GM12878 (cell line): ENCODE measurements around the gene DENND1A. TPM values are rescaled to one million over a fixed set of nuclear protein-coding genes. Genes with fewer than 3 reads are reported as not detected.

Source experiments
- ATAC-seq: fragments of 200-7000 bp; cut with Tn5 transposase; 3 replicates; pipeline ENCODE4 v1.9.1; 2020; ENCODE audit warnings: mild to moderate bottlenecking, moderate library complexity
- BruUV-seq: library from RNA; stranded (reverse); fragments of 400-500 nt; replicated peaks from 2 replicates; lab custom pipeline; 2021; lab: Mats Ljungman, UMichigan
- CTCF ChIA-PET: fragments of 300-600 bp; sonication (Branson Sonifier 250); formaldehyde crosslinking; extraction: SDS; loops from one replicate; lab custom pipeline; 2021; ENCODE audit warnings: inconsistent platforms; lab: Yijun Ruan, JAX
- POLR2A ChIA-PET: fragments of 350-600 bp; formaldehyde crosslinking; extraction: SDS; loops from one replicate; lab custom pipeline; 2021; ENCODE audit warnings: inconsistent platforms; lab: Charles Lee
- RAD21 ChIA-PET: fragments of 300-600 bp; sonication (Branson Sonifier 250); formaldehyde crosslinking; loops from one replicate; lab custom pipeline; 2023; ENCODE audit warnings: antibody characterized with exemption; ENCODE audit not compliant: unreplicated experiment; lab: Charles Lee
- SMC1A ChIA-PET: fragments of 300-600 bp; sonication (Branson Sonifier 250); formaldehyde crosslinking; loops from one replicate; lab custom pipeline; 2023; ENCODE audit not compliant: unreplicated experiment, uncharacterized antibody; lab: Charles Lee
- DNase-seq: peaks from one replicate; pipeline ENCODE4 v3.0.0-alpha.2; 2011; ENCODE audit warnings: low read depth, low spot score
- FAIRE-seq: peaks from 3 replicates; lab custom pipeline; 2011; peaks lifted over from hg19 to GRCh38; lab: Jason Lieb, UNC
- H2AFZ ChIP-seq: 2 replicates; pipeline ENCODE4 v1.6.0; 2011; ENCODE audit warnings: low read depth, low read length, control low read depth; ENCODE audit not compliant: control insufficient read depth
- H3K27ac ChIP-seq: 2 replicates; pipeline ENCODE4 v1.5.1; 2011; ENCODE audit warnings: control low read depth; ENCODE audit not compliant: control insufficient read depth, insufficient read depth
- H3K27me3 ChIP-seq, 2 experiments: replicated peaks in 1 of 2; 2 replicates each; pipeline versions ENCODE4 v1.6.0 to v1.6.1; 2011; ENCODE audit warnings: low read length in 1 of 2; ENCODE audit not compliant: control insufficient read depth in 2 of 2, insufficient read depth in 2 of 2
- H3K36me3 ChIP-seq, 2 experiments: 2 replicates each; pipeline ENCODE4 v1.5.1; 2011; ENCODE audit warnings: low read length in 1 of 2; ENCODE audit not compliant: control insufficient read depth in 2 of 2, insufficient read depth in 2 of 2
- H3K4me1 ChIP-seq: 2 replicates; pipeline ENCODE4 v1.6.1; 2011; ENCODE audit warnings: mild to moderate bottlenecking, low read length, moderate library complexity, mixed read lengths; ENCODE audit not compliant: control insufficient read depth, insufficient read depth
- H3K4me2 ChIP-seq: 2 replicates; pipeline ENCODE4 v1.6.0; 2011; ENCODE audit warnings: control low read depth; ENCODE audit not compliant: control insufficient read depth, insufficient read depth
- H3K4me3 ChIP-seq: fragments of 200-600 bp; sonication (generic); 2 replicates; pipeline ENCODE4 v1.5.1; 2016
- H3K79me2 ChIP-seq: 2 replicates; pipeline ENCODE4 v1.6.0; 2011; ENCODE audit warnings: low read length; ENCODE audit not compliant: control insufficient read depth, insufficient read depth
- H3K9ac ChIP-seq: 2 replicates; pipeline ENCODE4 v1.8.0; 2011; ENCODE audit warnings: low read length, control low read depth, mixed read lengths; ENCODE audit not compliant: control insufficient read depth, insufficient read depth
- H3K9me3 ChIP-seq: replicated peaks from 3 replicates; pipeline ENCODE4 v1.5.1; 2011; ENCODE audit warnings: mild to moderate bottlenecking, low read length; ENCODE audit not compliant: control insufficient read depth, insufficient read depth
- H4K20me1 ChIP-seq: 2 replicates; pipeline ENCODE4 v1.6.0; 2011; ENCODE audit not compliant: control insufficient read depth, insufficient read depth
- CHD2 ChIP-seq: IDR thresholded peaks from 2 replicates; pipeline ENCODE4 v1.6.1; 2011; ENCODE audit warnings: low read depth, low read length, improper control_type of control experiment, borderline replicate concordance
- CREB1 ChIP-seq: IDR thresholded peaks from 2 replicates; pipeline ENCODE4 v1.6.1; 2012; ENCODE audit warnings: low read depth, mild to moderate bottlenecking, inconsistent platforms
- CTCF ChIP-seq, 3 experiments: IDR thresholded peaks in 2 of 3; conservative IDR thresholded peaks in 1 of 3; 2 replicates each; pipeline ENCODE4 v1.5.1; 2011; ENCODE audit warnings: low read depth in 3 of 3, low read length in 3 of 3, mild to moderate bottlenecking in 3 of 3, control low read depth in 2 of 3, moderate library complexity in 2 of 3, inconsistent platforms in 1 of 3, mixed read lengths in 1 of 3; ENCODE audit not compliant: control insufficient read depth in 2 of 3, insufficient read depth in 1 of 3; ENCODE audit errors: extremely low read depth in 1 of 3
- JUNB ChIP-seq: IDR thresholded peaks from 2 replicates; pipeline ENCODE4 v1.6.1; 2016; ENCODE audit warnings: antibody characterized with exemption, mild to moderate bottlenecking
- LARP7 ChIP-seq: fragments of 450-650 bp; IDR thresholded peaks from 2 replicates; pipeline ENCODE4 v1.6.1; 2017; ENCODE audit warnings: mild to moderate bottlenecking
- MEF2A ChIP-seq: IDR thresholded peaks from 2 replicates; pipeline ENCODE4 v1.6.1; 2011; ENCODE audit warnings: low read depth, mild to moderate bottlenecking, low read length, moderate library complexity; ENCODE audit not compliant: insufficient read depth
- PRDM15 ChIP-seq: fragments of 450-650 bp; formaldehyde crosslinking; IDR thresholded peaks from 2 replicates; pipeline ENCODE4 v1.4.0; 2020; ENCODE audit warnings: mild to moderate bottlenecking, moderate library complexity
- REST ChIP-seq: IDR thresholded peaks from 2 replicates; pipeline ENCODE4 v1.6.1; 2012; ENCODE audit warnings: mild to moderate bottlenecking, low read depth, low read length
- RUNX3 ChIP-seq: IDR thresholded peaks from 2 replicates; pipeline ENCODE4 v1.6.1; 2012; ENCODE audit warnings: low read length, inconsistent platforms
- YY1 ChIP-seq: IDR thresholded peaks from 2 replicates; pipeline ENCODE4 v1.6.1; 2011; ENCODE audit warnings: low read depth, mild to moderate bottlenecking, low read length
- ZBTB33 ChIP-seq: fragments of 450-650 bp; IDR thresholded peaks from 2 replicates; pipeline ENCODE4 v1.6.1; 2017; ENCODE audit warnings: mild to moderate bottlenecking
- ZNF384 ChIP-seq: IDR thresholded peaks from 2 replicates; pipeline ENCODE4 v1.6.1; 2012; ENCODE audit warnings: low read depth, mild to moderate bottlenecking, low read length, improper control_type of control experiment, borderline replicate concordance
- WGBS: methylation state at CpG from one replicate; pipeline ENCODE4 v1.1.6; 2016; ENCODE audit warnings: low lambda C conversion rate; ENCODE audit not compliant: insufficient replicate concordance, insufficient coverage; ENCODE audit errors: missing lambda C conversion rate; 5-methylcytosine and 5-hydroxymethylcytosine counted together
- in situ Hi-C: fragments of 300-500 bp; cut with MboI; formaldehyde crosslinking; loops from 9 replicates; pipeline ENCODE4 v1.14.3; 2018; ENCODE audit warnings: mixed read lengths
- intact Hi-C: fragments of 100-400 bp; cut with micrococcal nuclease; formaldehyde crosslinking; loops from one replicate; pipeline ENCODE4 v1.14.2; 2022; ENCODE audit not compliant: unreplicated experiment
- polyA plus RNA-seq, 11 experiments: library from polyadenylated mRNA; depleted of rRNA in 4 of 11; unstranded in 6 of 11; stranded (reverse) in 5 of 11; fragments of >200 nt; fragmentation: Nextera tagmentation in 4 of 11; fragmentation: Illumina TruSeq in 1 of 11; extraction: Ambion mirVana in 4 of 11; extraction: Trizol in 1 of 11; gene quantifications; 1 replicate in 1 of 11; 2 replicates in 10 of 11; pipeline versions ENCODE4 v1.2.1 to v1.2.3, GENCODE V29; 2011 to 2016; ENCODE audit warnings: inconsistent platforms in 2 of 11, missing spikeins in 2 of 11, low read depth in 1 of 11
- total RNA-seq, 4 experiments: library from RNA; depleted of rRNA in 3 of 4; stranded (reverse); fragments of >200 nt in 3 of 4; fragmentation: Illumina TruSeq in 1 of 4; extraction: Trizol in 1 of 4; gene quantifications; 2 replicates each; pipeline versions ENCODE4 v1.2.1 to v1.2.3, GENCODE V29; 2013 to 2021

The DENND1A gene
- total and polyA plus RNA-seq, 10 of the 15 experiments (the other 5 are each of a cell fraction or from before 2014, with no cell fraction given) = 14.1 to 48.6 (median 35.2) TPM

- POLR2A ChIA-PET = interaction anchor here (0.6 to 2.5 kb wide), 4 partner anchors 9 to 102 kb away, joined by 4 to 9 read pairs (median 4); no protein-coding TSS in a partner anchor
- H2AFZ ChIP-seq = no peak overlapping the region
- no TSS peak for BruUV-seq
- ATAC-seq (no peak), FAIRE-seq (no peak), DNase-seq (no peak)
- no peaks in the 10 kb centered on the region for H3K36me3 ChIP-seq
- no peaks in the 10 kb centered on the region for H3K79me2 ChIP-seq
- no peak overlapping the region for H3K4me3 ChIP-seq
- SMC1A ChIA-PET = interaction anchor here (0.8 to 12.9 kb wide), 4 partner anchors 9 to 72 kb away, joined by 3 to 268 read pairs (median 3); no protein-coding TSS in a partner anchor
- RAD21 ChIA-PET = interaction anchor here (0.5 to 7.9 kb wide), 6 partner anchors 10 to 102 kb away, joined by 3 to 61 read pairs (median 4); no protein-coding TSS in a partner anchor
- no peaks in the 10 kb centered on the region for H3K9me3 ChIP-seq
- H3K27me3 ChIP-seq = no peaks in the 10 kb centered on the region
- in situ Hi-C loops = no loop called here
- H3K4me1 ChIP-seq = peaks cover 60% of the 10 kb centered on the region
- CTCF ChIA-PET = interaction anchor here (1.1 to 4.8 kb wide), 2 partner anchors 10 to 15 kb away, joined by 3 to 56 read pairs; no protein-coding TSS in a partner anchor
- H3K4me2 ChIP-seq = 0 out of 2 replicates have a peak overlapping the region, but pooled peaks have one; percentile 14
- no peaks in the 10 kb centered on the region for H4K20me1 ChIP-seq
- no peak overlapping the region for H3K9ac ChIP-seq
- WGBS = 67% methylated on average over 6 of the region's 6 CpGs
- intact Hi-C loops = loop anchor here (5.0 kb wide), 1 partner anchor 159 kb away; no protein-coding TSS in a partner anchor
- H3K27ac ChIP-seq = no peak overlapping the region
- no peak for TF ChIP-seq LARP7
- TF ChIP-seq CREB1 = no peak
- TF ChIP-seq JUNB = no peak
- no peak for TF ChIP-seq CHD2
- TF ChIP-seq ZNF384 = no peak
- TF ChIP-seq PRDM15 (CRISPR knock-in tag) = no peak
- TF ChIP-seq CTCF (IDR thresholded peaks at IDR 0.05 in 2 of 3, conservative IDR thresholded peaks at IDR 0.05 in 1 of 3; ENCODE audit: control insufficient read depth in 2 of 3, extremely low read depth in 1 of 3, insufficient read depth in 1 of 3, low read depth in 3 of 3, low read length in 3 of 3) = no peak
- no peak for TF ChIP-seq MEF2A
- no peak for TF ChIP-seq ZBTB33
- no peak for TF ChIP-seq RUNX3
- TF ChIP-seq REST = no peak
- TF ChIP-seq YY1 = no peak
Observed at GRCh38 chr9:123335986-123336329, 594.0 kb downstream of the DENND1A start.
